T-helper 1 cell treated with Interleukin-12 subunit alpha and Interleukin-12 subunit beta and Interleukin-4 antibody, amounts not matched to agents 30 ng/mL and 1 ng/mL, for 36 hours (primary cell): ENCODE results near the gene CHPT1. TPM values are rescaled to one million over a fixed set of nuclear protein-coding genes. Genes with fewer than 3 reads are reported as not detected.
"Not testable (repeated sequence)": the region's sequence is repeated elsewhere in the genome, so short reads cannot be mapped to it uniquely, and the experiment has no call there.

Source experiments
- intact Hi-C: fragments of 100-400 bp; cut with micrococcal nuclease; formaldehyde crosslinking; loops from one replicate; pipeline ENCODE4 v1.15.1; 2024
- total RNA-seq: library from RNA; stranded (reverse); gene quantifications from 2 replicates; pipeline ENCODE4 v1.2.3, GENCODE V29; 2022

CHPT1 gene
- total RNA-seq: 3.8 and 5.2 TPM in 2 replicates

- intact Hi-C loops: loop anchor here (1.0 to 10.0 kb wide), 8 partner anchors 26 to 425 kb away; partner anchors contain the start of genes GNPTAB, NUP37, PARPBP and UTP20
Measured at GRCh38 chr12:101697197-101697929, at the start of gene CHPT1. Gene CHPT1 (plus strand): TSS chr12:101697640. CDS start chr12:101697862, 222 bp downstream.

- intact Hi-C loops: no loop called here
Measured at GRCh38 chr12:101647711-101648110, 49.7 kb upstream of the CHPT1 start.

GRCh38 chr12:101648195-101648594 lies 49.2 kb upstream of the CHPT1 start:
- intact Hi-C loops: no loop called here

- intact Hi-C loops: no loop called here
Measured at GRCh38 chr12:101650346-101651117, 46.9 kb upstream of the CHPT1 start.

GRCh38 chr12:101653030-101653429 lies 44.4 kb upstream of the CHPT1 start:
- intact Hi-C loops: no loop called here

GRCh38 chr12:101653503-101653902 lies 43.9 kb upstream of the CHPT1 start:
- intact Hi-C loops: no loop called here

- intact Hi-C loops: no loop called here
Measured at GRCh38 chr12:101654442-101654841, 43.0 kb upstream of the CHPT1 start.

GRCh38 chr12:101655393-101655792 lies 42.0 kb upstream of the CHPT1 start:
- intact Hi-C loops: no loop called here

GRCh38 chr12:101660662-101661061 lies 36.8 kb upstream of the CHPT1 start:
- intact Hi-C loops: not testable (repeated sequence)

- intact Hi-C loops: no loop called here
Measured at GRCh38 chr12:101663298-101663697, 34.1 kb upstream of the CHPT1 start.

- intact Hi-C loops: no loop called here
Measured at GRCh38 chr12:101664992-101665391, 32.4 kb upstream of the CHPT1 start.

GRCh38 chr12:101666052-101666728 lies 31.2 kb upstream of the CHPT1 start:
- intact Hi-C loops: no loop called here

- intact Hi-C loops: no loop called here
Measured at GRCh38 chr12:101667591-101667990, 29.8 kb upstream of the CHPT1 start.

- intact Hi-C loops: loop anchor here (1.0 to 2.0 kb wide), 3 partner anchors 89 to 169 kb away; partner anchors contain the start of gene GNPTAB
Measured at GRCh38 chr12:101670007-101670671, 27.3 kb upstream of the CHPT1 start.

- intact Hi-C loops: loop anchor here (1.0 to 2.0 kb wide), 3 partner anchors 26 to 168 kb away; partner anchors contain the start of genes CHPT1 and GNPTAB
Measured at GRCh38 chr12:101671157-101671791, 26.2 kb upstream of the CHPT1 start.

GRCh38 chr12:101671833-101672232 lies 25.6 kb upstream of the CHPT1 start:
- intact Hi-C loops: loop anchor here (1.0 to 2.0 kb wide), 3 partner anchors 25 to 167 kb away; partner anchors contain the start of genes CHPT1 and GNPTAB

- intact Hi-C loops: no loop called here
Measured at GRCh38 chr12:101675555-101675954, 21.9 kb upstream of the CHPT1 start.

GRCh38 chr12:101676497-101676896 lies 20.9 kb upstream of the CHPT1 start:
- intact Hi-C loops: not testable (repeated sequence)

GRCh38 chr12:101678081-101678480 lies 19.4 kb upstream of the CHPT1 start:
- intact Hi-C loops: no loop called here

- intact Hi-C loops: no loop called here
Measured at GRCh38 chr12:101680240-101680639, 17.2 kb upstream of the CHPT1 start.

- intact Hi-C loops: no loop called here
Measured at GRCh38 chr12:101680647-101681046, 16.8 kb upstream of the CHPT1 start.
